Measurements from ENCODE around the gene TXLNA.

The TXLNA gene

GRCh38 chr1:32215629-32216480 is 36.4 kb downstream of the TXLNA start:
- FAIRE-seq = peak; percentile 76

- no peak for FAIRE-seq
Observed at GRCh38 chr1:32216566-32216965, 37.1 kb downstream of the TXLNA start.

GRCh38 chr1:32219022-32219421 is 39.5 kb downstream of the TXLNA start:
- no peak for FAIRE-seq

GRCh38 chr1:32220746-32221580 is 41.5 kb downstream of the TXLNA start:
- no peak for FAIRE-seq

GRCh38 chr1:32221581-32221979 is 42.1 kb downstream of the TXLNA start:
- no peak for FAIRE-seq

GRCh38 chr1:32221980-32222755 is 42.7 kb downstream of the TXLNA start, which contains the start of the genes EIF3I and TMEM234:
TSS of gene EIF3I (plus strand) at chr1:32222407. CDS start at chr1:32222442, 35 bp downstream.
TSS of gene TMEM234 (minus strand) at chr1:32222353. CDS start at chr1:32222322, 31 bp downstream.
- FAIRE-seq = peak; percentile 57

GRCh38 chr1:32223683-32224082 is 44.2 kb downstream of the TXLNA start:
- FAIRE-seq = no peak

GRCh38 chr1:32224285-32224684 is 44.8 kb downstream of the TXLNA start:
- no peak for FAIRE-seq

GRCh38 chr1:32228771-32229170 is 49.3 kb downstream of the TXLNA start:
- FAIRE-seq = no peak

- no peak for FAIRE-seq
Observed at GRCh38 chr1:32231843-32232432, 52.5 kb downstream of the TXLNA start.

- FAIRE-seq = no peak
Observed at GRCh38 chr1:32232558-32233304, 53.3 kb downstream of the TXLNA start.

- no peak for FAIRE-seq
Observed at GRCh38 chr1:32234792-32235191, 55.3 kb downstream of the TXLNA start.

- no peak for FAIRE-seq
Observed at GRCh38 chr1:32239337-32239736, 59.9 kb downstream of the TXLNA start.

- no peak for FAIRE-seq
Observed at GRCh38 chr1:32239790-32240139, 60.3 kb downstream of the TXLNA start.

- FAIRE-seq = no peak
Observed at GRCh38 chr1:32240140-32240951, 60.9 kb downstream of the TXLNA start.

- FAIRE-seq = no peak
Observed at GRCh38 chr1:32241001-32241763, 61.7 kb downstream of the TXLNA start.

GRCh38 chr1:32242341-32242851 is 62.9 kb downstream of the TXLNA start:
- no peak for FAIRE-seq

GRCh38 chr1:32246888-32247273 is 67.4 kb downstream of the TXLNA start, which contains the start of gene FAM167B:
TSS of gene FAM167B (plus strand) at chr1:32247222. CDS start at chr1:32247422, 200 bp downstream.
- FAIRE-seq = no peak

- no peak for FAIRE-seq
Observed at GRCh38 chr1:32247452-32247851, 68.0 kb downstream of the TXLNA start.
